Measurements from ENCODE around the gene NPB.
"Not testable (repeated sequence)": the region's sequence is repeated elsewhere in the genome, so short reads cannot be mapped to it uniquely, and the experiment has no call there.

Gene NPB

GRCh38 chr17:81911969-81912368, 9.9 kb downstream of the NPB start:
- DNase-seq (ENCODE audit: low read depth) = no peak

- peak; percentile 45 for DNase-seq (ENCODE audit: low read depth)
Measured at GRCh38 chr17:81912441-81913309, 10.6 kb downstream of the NPB start.

- DNase-seq (ENCODE audit: low read depth) = peak; percentile 58
Measured at GRCh38 chr17:81913394-81914102, 11.5 kb downstream of the NPB start.

- DNase-seq (ENCODE audit: low read depth) = no peak
Measured at GRCh38 chr17:81914103-81914850, 12.2 kb downstream of the NPB start.

- no peak for DNase-seq (ENCODE audit: low read depth)
Measured at GRCh38 chr17:81915331-81915730, 13.3 kb downstream of the NPB start.

- DNase-seq (ENCODE audit: low read depth) = peak; percentile 91
Measured at GRCh38 chr17:81916234-81917001, 14.4 kb downstream of the NPB start.

GRCh38 chr17:81917565-81918332, 15.7 kb downstream of the NPB start, which contains the start of gene SIRT7:
TSS of gene SIRT7 (minus strand) at chr17:81918176. CDS start at chr17:81918131, 45 bp downstream.
- peak; percentile 84 for DNase-seq (ENCODE audit: low read depth)

- DNase-seq (ENCODE audit: low read depth) = not testable (repeated sequence)
Measured at GRCh38 chr17:81918333-81918669, 16.3 kb downstream of the NPB start.

GRCh38 chr17:81918832-81919545, 17.0 kb downstream of the NPB start:
- DNase-seq (ENCODE audit: low read depth) = no peak

- no peak for DNase-seq (ENCODE audit: low read depth)
Measured at GRCh38 chr17:81920612-81921536, 18.8 kb downstream of the NPB start.

- no peak for DNase-seq (ENCODE audit: low read depth)
Measured at GRCh38 chr17:81921537-81921862, 19.5 kb downstream of the NPB start.

- DNase-seq (ENCODE audit: low read depth) = no peak
Measured at GRCh38 chr17:81921996-81922565, 20.0 kb downstream of the NPB start.

- no peak for DNase-seq (ENCODE audit: low read depth)
Measured at GRCh38 chr17:81922566-81923301, 20.7 kb downstream of the NPB start.

GRCh38 chr17:81923302-81924260, 21.5 kb downstream of the NPB start:
- DNase-seq (ENCODE audit: low read depth) = peak; percentile 79

GRCh38 chr17:81924557-81925532, 22.8 kb downstream of the NPB start:
- no peak for DNase-seq (ENCODE audit: low read depth)

Data from ELR (cell line).